Measurements from ENCODE around the gene ICA1.
"Not testable (repeated sequence)": the region's sequence is repeated elsewhere in the genome, so short reads cannot be mapped to it uniquely, and the experiment has no call there.

The ICA1 gene

DNA sequence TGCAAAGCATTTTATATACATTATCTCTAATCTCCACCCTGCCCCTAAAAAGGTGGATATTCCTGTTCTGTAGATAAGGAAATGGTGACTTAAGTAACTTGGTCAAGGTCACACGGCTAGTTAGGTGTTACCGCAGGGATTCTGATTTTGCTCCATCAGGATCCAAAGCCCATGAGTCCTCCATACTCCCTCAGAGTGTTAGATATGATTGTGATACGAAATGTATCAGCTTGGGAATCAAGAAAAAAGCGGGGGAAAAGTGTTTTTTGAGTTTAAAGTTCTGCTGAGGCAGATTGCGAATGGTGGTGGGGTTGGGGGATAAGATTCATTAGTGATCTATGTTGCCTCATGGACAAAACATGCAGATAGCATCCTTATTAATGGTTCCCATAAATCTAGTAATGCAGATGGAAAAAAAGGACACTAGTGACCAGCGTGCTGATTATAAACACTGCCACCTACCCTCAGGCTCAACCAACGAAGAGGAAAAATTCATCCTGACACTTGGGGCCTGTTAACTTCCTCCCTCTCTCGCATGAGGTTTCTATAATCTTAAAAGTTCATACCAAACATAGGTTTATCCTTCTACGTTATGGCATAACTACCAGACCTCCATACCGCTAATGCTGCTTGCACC lies 2.3 kb downstream of the ICA1 start:
- Histone ChIP-seq H3K4me3 (ENCODE audit: low read length) (no peak overlapping the region), H3K36me3 (ENCODE audit: insufficient read depth, low read length) (no peaks in the 10 kb centered on the region), H3K4me2 (ENCODE audit: low read length) (no peak overlapping the region), H3K9ac (ENCODE audit: low read depth, low read length) (no peak overlapping the region), H3K9me3 (replicated peaks; ENCODE audit: low read length) (no peaks in the 10 kb centered on the region), H3K4me1 (ENCODE audit: control insufficient read depth, insufficient read depth, low read length) (peaks cover 3% of the 10 kb centered on the region), H3K27me3 (ENCODE audit: control insufficient read depth, insufficient read depth, low read length) (peaks cover 40% of the 10 kb centered on the region)

- Histone ChIP-seq H3K4me1 (ENCODE audit: control insufficient read depth, insufficient read depth, low read length) (peaks cover 3% of the 10 kb centered on the region), H3K36me3 (ENCODE audit: insufficient read depth, low read length) (no peaks in the 10 kb centered on the region), H3K9ac (ENCODE audit: low read depth, low read length) (no peak overlapping the region), H3K27me3 (ENCODE audit: control insufficient read depth, insufficient read depth, low read length) (peaks cover 33% of the 10 kb centered on the region), H3K4me2 (ENCODE audit: low read length) (no peak overlapping the region), H3K4me3 (ENCODE audit: low read length) (no peak overlapping the region), H3K9me3 (replicated peaks; ENCODE audit: low read length) (no peaks in the 10 kb centered on the region)
Measured at GRCh38 chr7:8258734-8259133, 3.2 kb downstream of the ICA1 start.

DNA sequence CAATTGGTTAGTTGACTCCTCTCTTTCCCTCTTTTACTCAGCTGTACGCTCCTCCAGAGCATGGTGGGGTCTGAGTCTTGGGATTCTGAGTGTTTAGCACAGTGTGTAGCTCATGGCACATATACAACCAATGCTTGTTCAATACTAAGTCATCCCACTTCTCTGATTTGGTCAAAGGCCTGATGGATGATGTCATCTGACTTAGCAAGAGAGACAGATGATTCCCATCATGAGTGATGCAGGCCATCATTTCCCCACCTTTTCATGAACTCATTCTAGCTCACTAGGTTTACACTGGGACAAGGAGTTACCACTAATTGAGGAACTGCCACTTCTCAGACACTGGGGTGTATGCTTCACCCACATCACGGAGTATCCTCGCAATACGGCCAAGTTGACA lies 3.8 kb downstream of the ICA1 start:
- Histone ChIP-seq H3K36me3 (ENCODE audit: insufficient read depth, low read length) (no peaks in the 10 kb centered on the region), H3K9ac (ENCODE audit: low read depth, low read length) (no peak overlapping the region)

DNA sequence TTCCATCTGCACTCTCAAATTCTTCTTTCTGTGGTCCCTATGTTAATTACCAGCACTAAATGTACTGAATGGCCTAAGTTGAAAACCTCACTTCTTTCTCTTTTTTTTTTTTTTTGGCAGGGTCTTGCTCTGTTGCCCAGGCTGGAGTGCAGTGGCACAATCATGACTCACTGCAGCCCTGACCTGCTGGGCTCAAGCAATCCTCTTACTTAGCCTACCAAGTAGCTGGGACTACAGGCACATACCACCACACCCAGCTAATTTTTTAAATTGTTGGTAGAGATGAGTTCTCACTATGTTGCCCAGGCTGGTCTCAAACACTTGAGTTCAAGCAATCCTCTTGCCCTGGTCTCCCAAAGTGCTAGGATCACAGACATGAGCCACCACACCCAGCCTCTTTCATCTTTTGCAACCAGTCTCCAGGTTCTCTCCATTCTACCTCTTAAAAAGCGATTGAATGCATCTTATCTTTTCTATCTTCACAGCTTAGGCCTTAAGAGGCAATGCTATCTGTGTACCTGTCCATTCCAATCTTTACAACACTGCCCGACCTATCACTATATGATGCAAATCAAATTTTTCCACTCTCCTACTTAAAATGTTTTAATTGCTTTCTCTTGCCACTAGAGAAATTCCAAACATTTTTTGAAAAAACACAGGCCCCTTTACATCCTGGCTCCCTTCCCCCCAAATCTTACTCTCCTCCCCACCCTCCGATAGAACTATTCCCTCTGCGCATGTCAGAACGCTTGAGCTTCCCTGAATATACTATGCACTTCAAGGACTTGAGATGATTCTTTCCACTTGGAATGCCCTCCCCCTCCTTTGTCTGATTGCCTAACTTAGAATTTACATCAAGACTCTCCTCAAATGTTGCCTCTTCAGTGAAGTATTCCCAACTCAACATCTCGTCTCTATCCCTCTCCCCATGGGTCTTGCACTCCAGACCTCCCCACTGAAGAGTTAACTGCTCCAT lies 6.0 kb downstream of the ICA1 start:
- Histone ChIP-seq H3K4me1 (ENCODE audit: control insufficient read depth, insufficient read depth, low read length) (no peaks in the 10 kb centered on the region), H3K9ac (ENCODE audit: low read depth, low read length) (no peak overlapping the region), H3K4me2 (ENCODE audit: low read length) (no peak overlapping the region), H3K27me3 (ENCODE audit: control insufficient read depth, insufficient read depth, low read length) (peaks cover 13% of the 10 kb centered on the region), H3K4me3 (ENCODE audit: low read length) (no peak overlapping the region), H3K9me3 (replicated peaks; ENCODE audit: low read length) (no peaks in the 10 kb centered on the region), H3K36me3 (ENCODE audit: insufficient read depth, low read length) (no peaks in the 10 kb centered on the region)

More for the DNA sequence above, 3.8 kb downstream of the ICA1 start:
- peaks cover 27% of the 10 kb centered on the region for H3K27me3 ChIP-seq (ENCODE audit: control insufficient read depth, insufficient read depth, low read length)
- no peaks in the 10 kb centered on the region for H3K9me3 ChIP-seq (replicated peaks; ENCODE audit: low read length)
- no peak overlapping the region for H3K4me2 ChIP-seq (ENCODE audit: low read length)
- peaks cover 3% of the 10 kb centered on the region for H3K4me1 ChIP-seq (ENCODE audit: control insufficient read depth, insufficient read depth, low read length)
- H3K4me3 ChIP-seq (ENCODE audit: low read length): no peak overlapping the region

GRCh38 chr7:8254667-8255066 lies 7.3 kb downstream of the ICA1 start:
- H3K4me1 ChIP-seq (ENCODE audit: control insufficient read depth, insufficient read depth, low read length): no peaks in the 10 kb centered on the region
- H3K9ac ChIP-seq (ENCODE audit: low read depth, low read length): no peak overlapping the region
- no peak overlapping the region for H3K4me2 ChIP-seq (ENCODE audit: low read length)
- H3K9me3 ChIP-seq (replicated peaks; ENCODE audit: low read length): no peaks in the 10 kb centered on the region
- H3K36me3 ChIP-seq (ENCODE audit: insufficient read depth, low read length): no peaks in the 10 kb centered on the region
- no peak overlapping the region for H3K4me3 ChIP-seq (ENCODE audit: low read length)
- H3K27me3 ChIP-seq (ENCODE audit: control insufficient read depth, insufficient read depth, low read length): peaks cover 2% of the 10 kb centered on the region

DNA sequence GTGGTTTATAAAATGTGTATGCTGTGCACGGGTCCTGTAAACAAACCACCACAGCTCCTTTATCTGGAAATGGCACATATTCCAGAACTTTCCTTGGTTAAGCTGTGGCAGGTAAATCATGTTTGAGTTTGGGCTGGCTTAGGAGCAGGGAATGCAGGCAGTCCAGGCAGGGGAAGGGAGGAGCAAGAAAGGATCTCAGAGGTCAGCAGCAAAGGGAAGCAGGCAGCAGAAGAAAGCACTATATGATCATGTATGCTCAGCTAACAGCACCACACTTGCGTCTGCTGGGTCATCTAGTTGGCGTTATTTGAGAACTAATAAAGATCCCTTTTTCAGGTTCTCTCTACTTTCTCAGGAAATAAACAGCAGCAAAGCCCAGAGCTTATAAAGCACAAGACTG lies 7.8 kb downstream of the ICA1 start:
- no peak overlapping the region for H3K4me3 ChIP-seq (ENCODE audit: low read length)
- no peak overlapping the region for H3K9ac ChIP-seq (ENCODE audit: low read depth, low read length)
- H3K4me2 ChIP-seq (ENCODE audit: low read length): no peak overlapping the region
- H3K27me3 ChIP-seq (ENCODE audit: control insufficient read depth, insufficient read depth, low read length): no peaks in the 10 kb centered on the region
- no peaks in the 10 kb centered on the region for H3K4me1 ChIP-seq (ENCODE audit: control insufficient read depth, insufficient read depth, low read length)
- no peaks in the 10 kb centered on the region for H3K9me3 ChIP-seq (replicated peaks; ENCODE audit: low read length)
- H3K36me3 ChIP-seq (ENCODE audit: insufficient read depth, low read length): no peaks in the 10 kb centered on the region

- no peak overlapping the region for H3K4me2 ChIP-seq (ENCODE audit: low read length)
- no peaks in the 10 kb centered on the region for H3K4me1 ChIP-seq (ENCODE audit: control insufficient read depth, insufficient read depth, low read length)
- H3K36me3 ChIP-seq (ENCODE audit: insufficient read depth, low read length): no peaks in the 10 kb centered on the region
- no peaks in the 10 kb centered on the region for H3K27me3 ChIP-seq (ENCODE audit: control insufficient read depth, insufficient read depth, low read length)
- no peak overlapping the region for H3K4me3 ChIP-seq (ENCODE audit: low read length)
- H3K9me3 ChIP-seq (replicated peaks; ENCODE audit: low read length): no peaks in the 10 kb centered on the region
- H3K9ac ChIP-seq (ENCODE audit: low read depth, low read length): no peak overlapping the region
Measured at GRCh38 chr7:8251195-8251594, 10.8 kb downstream of the ICA1 start.

DNA sequence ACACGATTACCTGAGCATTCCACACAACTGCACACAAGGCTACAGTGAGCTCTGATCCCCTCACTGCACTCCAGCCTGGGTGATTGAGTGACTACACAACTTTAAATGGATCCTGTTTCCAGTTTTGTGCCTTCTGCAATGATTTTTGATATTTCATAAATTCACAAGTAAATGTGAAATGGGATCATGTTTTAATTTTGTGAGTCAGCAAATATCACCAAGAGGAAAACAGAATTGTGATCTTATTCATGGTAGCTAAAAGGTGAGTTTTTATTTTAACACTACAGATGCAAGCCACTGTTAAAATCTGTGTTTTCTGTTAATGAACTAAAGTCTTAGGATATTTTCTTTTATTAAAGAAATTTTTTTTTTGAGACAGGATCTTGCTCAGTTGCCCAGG lies 11.4 kb downstream of the ICA1 start:
- no peak overlapping the region for H3K4me2 ChIP-seq (ENCODE audit: low read length)
- no peaks in the 10 kb centered on the region for H3K9me3 ChIP-seq (replicated peaks; ENCODE audit: low read length)
- no peaks in the 10 kb centered on the region for H3K4me1 ChIP-seq (ENCODE audit: control insufficient read depth, insufficient read depth, low read length)
- no peak overlapping the region for H3K4me3 ChIP-seq (ENCODE audit: low read length)
- no peak overlapping the region for H3K9ac ChIP-seq (ENCODE audit: low read depth, low read length)
- no peaks in the 10 kb centered on the region for H3K36me3 ChIP-seq (ENCODE audit: insufficient read depth, low read length)
- H3K27me3 ChIP-seq (ENCODE audit: control insufficient read depth, insufficient read depth, low read length): no peaks in the 10 kb centered on the region

DNA sequence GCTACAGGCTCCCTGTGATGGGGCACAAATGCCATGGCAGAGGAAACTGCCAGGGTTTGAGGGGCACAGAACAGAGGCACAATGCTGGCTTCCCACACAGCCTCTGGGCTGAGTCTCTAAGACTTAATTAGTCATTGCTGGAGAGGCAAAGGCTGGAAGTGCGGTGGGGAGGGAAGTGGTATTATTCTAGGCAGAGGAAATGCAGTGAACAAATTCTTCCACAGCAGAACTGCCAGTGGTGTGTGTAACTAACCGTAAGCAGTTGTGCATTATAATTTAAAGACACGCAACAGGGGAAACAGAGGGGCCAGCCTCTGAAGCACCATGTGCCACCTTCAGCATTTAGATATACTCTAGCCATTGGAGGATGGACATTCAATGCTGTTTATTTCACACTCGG lies 12.8 kb downstream of the ICA1 start:
- Histone ChIP-seq H3K36me3 (ENCODE audit: insufficient read depth, low read length) (no peaks in the 10 kb centered on the region), H3K4me2 (ENCODE audit: low read length) (no peak overlapping the region), H3K9me3 (replicated peaks; ENCODE audit: low read length) (no peaks in the 10 kb centered on the region), H3K4me3 (ENCODE audit: low read length) (no peak overlapping the region), H3K9ac (ENCODE audit: low read depth, low read length) (no peak overlapping the region), H3K4me1 (ENCODE audit: control insufficient read depth, insufficient read depth, low read length) (no peaks in the 10 kb centered on the region), H3K27me3 (ENCODE audit: control insufficient read depth, insufficient read depth, low read length) (no peaks in the 10 kb centered on the region)

- Histone ChIP-seq H3K4me2 (ENCODE audit: low read length) (no peak overlapping the region), H3K4me3 (ENCODE audit: low read length) (no peak overlapping the region), H3K4me1 (ENCODE audit: control insufficient read depth, insufficient read depth, low read length) (no peaks in the 10 kb centered on the region), H3K27me3 (ENCODE audit: control insufficient read depth, insufficient read depth, low read length) (no peaks in the 10 kb centered on the region), H3K9me3 (replicated peaks; ENCODE audit: low read length) (no peaks in the 10 kb centered on the region), H3K9ac (ENCODE audit: low read depth, low read length) (no peak overlapping the region), H3K36me3 (ENCODE audit: insufficient read depth, low read length) (no peaks in the 10 kb centered on the region)
Measured at GRCh38 chr7:8246020-8246419, 15.9 kb downstream of the ICA1 start.

GRCh38 chr7:8245032-8245431 lies 16.9 kb downstream of the ICA1 start:
- H3K4me1 ChIP-seq (ENCODE audit: control insufficient read depth, insufficient read depth, low read length); H3K4me3 ChIP-seq (ENCODE audit: low read length); H3K9me3 ChIP-seq (replicated peaks; ENCODE audit: low read length); H3K36me3 ChIP-seq (ENCODE audit: insufficient read depth, low read length); H3K27me3 ChIP-seq (ENCODE audit: control insufficient read depth, insufficient read depth, low read length); H3K9ac ChIP-seq (ENCODE audit: low read depth, low read length); H3K4me2 ChIP-seq (ENCODE audit: low read length): not testable (repeated sequence)

DNA sequence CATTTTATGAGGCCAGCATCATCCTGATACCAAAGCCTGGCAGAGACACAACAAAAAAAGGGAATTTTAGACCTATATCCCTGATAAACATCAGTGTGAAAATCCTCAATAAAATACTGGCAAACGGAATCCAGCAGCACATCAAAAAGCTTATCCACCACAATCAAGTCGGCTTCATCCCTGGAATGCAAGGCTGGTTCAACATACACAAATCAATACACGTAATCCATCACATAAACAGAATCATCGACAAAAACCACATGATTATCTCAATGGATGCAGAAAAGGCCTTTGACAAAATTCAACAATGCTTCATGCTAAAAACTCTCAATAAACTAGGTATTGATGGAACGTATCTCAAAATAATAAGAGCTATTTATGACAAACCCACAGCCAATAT lies 18.9 kb downstream of the ICA1 start:
- H3K4me2 ChIP-seq (ENCODE audit: low read length); H3K4me1 ChIP-seq (ENCODE audit: control insufficient read depth, insufficient read depth, low read length); H3K36me3 ChIP-seq (ENCODE audit: insufficient read depth, low read length); H3K4me3 ChIP-seq (ENCODE audit: low read length); H3K9me3 ChIP-seq (replicated peaks; ENCODE audit: low read length); H3K9ac ChIP-seq (ENCODE audit: low read depth, low read length); H3K27me3 ChIP-seq (ENCODE audit: control insufficient read depth, insufficient read depth, low read length): not testable (repeated sequence)
